T-helper 17 cell (primary cell): ENCODE measurements around the gene ANKRD66. TPM values are rescaled to one million over a fixed set of nuclear protein-coding genes. Genes with fewer than 3 reads are reported as not detected.

Experiments
- total RNA-seq, 4 donors: library from RNA in 2 of 4; stranded (reverse) in 2 of 4; gene quantifications; one replicate each; pipeline ENCODE4 v1.2.3 and lab custom pipeline; 2022 to 2026

ANKRD66 gene
- total RNA-seq, 2 donors from 2014 or later, result not detected

Other genes starting within 250 kb of the ANKRD66 start
- gene CYP39A1, start 94.1 kb upstream of the ANKRD66 start, total RNA-seq, result not detected
- 1 to 10 TPM in 1 of 2 donors, not detected in 1; 1.6 TPM for gene SLC25A27, start 94.0 kb upstream of the ANKRD66 start, total RNA-seq
- gene TDRD6, start 59.0 kb upstream of the ANKRD66 start, total RNA-seq, result not detected
- under 1 TPM in 1 of 2 donors, not detected in 1; 0.20 TPM for gene PLA2G7, start 11.6 kb upstream of the ANKRD66 start, total RNA-seq
- gene MEP1A, start 46.5 kb downstream of the ANKRD66 start, total RNA-seq, result not detected
- not detected for gene ADGRF5, start 175.0 kb downstream of the ANKRD66 start, total RNA-seq